Naive thymus-derived CD4-positive, alpha-beta T cell (primary cell): Measurements from ENCODE around the gene TPST1. TPM values are rescaled to one million over a fixed set of nuclear protein-coding genes. Genes with fewer than 3 reads are reported as not detected.
A peak's percentile ranks its signal among the peaks of the same experiment; 100 is the strongest.

Source experiments
- ATAC-seq: fragments of 150-1000 bp; cut with Tn5 transposase; 2 replicates; pipeline ENCODE4 v1.10.0; 2021; ENCODE audit warnings: mild to moderate bottlenecking, moderate library complexity
- CTCF ChIA-PET: fragments of 350-600 bp; sonication (Branson Sonifier 250); formaldehyde crosslinking; loops from one replicate; lab custom pipeline; 2021; ENCODE audit warnings: antibody characterized with exemption; lab: Charles Lee
- POLR2A ChIA-PET: fragments of 350-600 bp; sonication (Branson Sonifier 250); formaldehyde crosslinking; loops from one replicate; lab custom pipeline; 2021; ENCODE audit warnings: antibody characterized with exemption, inconsistent platforms; lab: Charles Lee
- DNase-seq, 9 donors: peaks; one replicate each; pipeline versions ENCODE4 v3.0.0 to v3.0.0-alpha.2; 2020 to 2022; ENCODE audit warnings: mixed read lengths in 1 of 9
- H3K27ac ChIP-seq: one replicate; pipeline ENCODE4 v1.7.0; 2013; ENCODE audit warnings: mild to moderate bottlenecking, low read depth, low read length, moderate library complexity
- H3K27me3 ChIP-seq, 2 donors: one replicate each; pipeline ENCODE4 v1.7.0; 2013; ENCODE audit warnings: low read length in 2 of 2, mild to moderate bottlenecking in 2 of 2, moderate library complexity in 2 of 2; ENCODE audit not compliant: control insufficient read depth in 2 of 2, insufficient read depth in 2 of 2
- H3K36me3 ChIP-seq, 3 experiments: 1 replicate in 2 of 3; 2 replicates in 1 of 3; pipeline ENCODE4 v1.7.0; 2013; ENCODE audit warnings: low read length in 3 of 3, mild to moderate bottlenecking in 3 of 3, moderate library complexity in 1 of 3; ENCODE audit not compliant: insufficient read depth in 3 of 3, control insufficient read depth in 2 of 3
- H3K4me1 ChIP-seq, 2 donors: one replicate each; pipeline ENCODE4 v1.7.0; 2013; ENCODE audit warnings: low read length in 2 of 2, mild to moderate bottlenecking in 2 of 2, moderate library complexity in 1 of 2; ENCODE audit not compliant: control insufficient read depth in 2 of 2, insufficient read depth in 2 of 2
- H3K4me3 ChIP-seq: 2 replicates; pipeline ENCODE4 v1.7.0; 2013; ENCODE audit warnings: mild to moderate bottlenecking, low read length
- H3K9me3 ChIP-seq, 3 experiments: 1 replicate in 2 of 3; 2 replicates in 1 of 3; pipeline ENCODE4 v1.7.0; 2013; ENCODE audit warnings: low read length in 3 of 3; ENCODE audit not compliant: control insufficient read depth in 2 of 3
- H3K27ac Mint-ChIP-seq, 9 donors: one replicate each; pipeline ENCODE4 v1.8.0; 2020 to 2022; ENCODE audit warnings: mixed read lengths in 9 of 9, mild to moderate bottlenecking in 8 of 9, moderate library complexity in 5 of 9, inconsistent platforms in 2 of 9
- H3K27me3 Mint-ChIP-seq, 5 donors: one replicate each; pipeline ENCODE4 v1.8.0; 2021 to 2022; ENCODE audit warnings: mixed read lengths in 5 of 5, mild to moderate bottlenecking in 1 of 5
- H3K36me3 Mint-ChIP-seq, 5 donors: one replicate each; pipeline ENCODE4 v1.8.0; 2020 to 2022; ENCODE audit warnings: mixed read lengths in 5 of 5, mild to moderate bottlenecking in 3 of 5, inconsistent platforms in 1 of 5
- H3K4me1 Mint-ChIP-seq, 7 donors: one replicate each; pipeline ENCODE4 v1.8.0; 2020 to 2022; ENCODE audit warnings: mixed read lengths in 7 of 7, mild to moderate bottlenecking in 3 of 7, inconsistent platforms in 1 of 7
- H3K4me3 Mint-ChIP-seq, 10 donors: one replicate each; pipeline ENCODE4 v1.8.0; 2020 to 2022; ENCODE audit warnings: mild to moderate bottlenecking in 10 of 10, mixed read lengths in 10 of 10, moderate library complexity in 6 of 10, inconsistent platforms in 2 of 10
- H3K9me3 Mint-ChIP-seq, 11 donors: one replicate each; pipeline ENCODE4 v1.8.0; 2020 to 2022; ENCODE audit warnings: mixed read lengths in 11 of 11, mild to moderate bottlenecking in 4 of 11, inconsistent platforms in 1 of 11, moderate library complexity in 1 of 11
- intact Hi-C, 2 donors: fragments of 100-400 bp; cut with micrococcal nuclease; formaldehyde crosslinking; loops; one replicate each; pipeline ENCODE4 v1.15.1; 2023
- polyA plus RNA-seq, 2 donors: library from polyadenylated mRNA; unstranded; fragments of 300-500 nt; fragmentation: Illumina TruSeq; gene quantifications; one replicate each; pipeline ENCODE4 v1.2.3, GENCODE V29; 2021
- total RNA-seq, 6 experiments: library from RNA in 5 of 6; stranded (reverse) in 5 of 6; gene quantifications; 1 replicate in 5 of 6; 2 replicates in 1 of 6; pipeline ENCODE4 v1.2.3 and lab custom pipeline; 2021 to 2026

The TPST1 gene
- total and polyA plus RNA-seq, 7 experiments from 2014 or later, result 0.70 to 5.5 (median 2.7) TPM

GRCh38 chr7:66257481-66257880 is 52.3 kb downstream of the TPST1 start:
- H3K4me3 ChIP-seq, result no peak overlapping the region
- ChIA-PET CTCF (no interaction called here), POLR2A (interaction anchor here (0.6 kb wide), 1 partner anchor 9 kb away, joined by 4 read pairs; no protein-coding TSS in a partner anchor)
- ATAC-seq, result no peak
- no peaks in the 10 kb centered on the region for H3K36me3 ChIP-seq
- Mint-ChIP-seq H3K36me3 (peaks cover 0 to 11% (median 10%) of the 10 kb centered on the region in 5 donors), H3K4me3 (no peak overlapping the region), H3K27me3 (peaks cover 0 to 6% (median 2%) of the 10 kb centered on the region in 5 donors), H3K9me3 (peaks cover 0 to 1% (median 0%) of the 10 kb centered on the region in 11 donors), H3K4me1 (no peaks in the 10 kb centered on the region), H3K27ac (no peak overlapping the region)
- no peak for DNase-seq
- H3K27me3 ChIP-seq, result no peaks in the 10 kb centered on the region
- H3K4me1 ChIP-seq, result no peaks in the 10 kb centered on the region
- H3K27ac ChIP-seq, result no peak overlapping the region
- intact Hi-C loops, result no loop called here
- no peaks in the 10 kb centered on the region for H3K9me3 ChIP-seq

GRCh38 chr7:66258409-66258808 is 53.3 kb downstream of the TPST1 start:
- no peaks in the 10 kb centered on the region for H3K4me1 Mint-ChIP-seq
- ATAC-seq (no peak), DNase-seq (no peak)
- intact Hi-C loops, result no loop called here
- no peaks in the 10 kb centered on the region for H3K4me1 ChIP-seq
- no peaks in the 10 kb centered on the region for H3K9me3 ChIP-seq
- ChIA-PET CTCF (no interaction called here), POLR2A (no interaction called here)
- peaks cover 0 to 12% (median 9%) of the 10 kb centered on the region in 5 donors for H3K36me3 Mint-ChIP-seq
- no peaks in the 10 kb centered on the region for H3K36me3 ChIP-seq
- H3K27me3 Mint-ChIP-seq, result peaks cover 0 to 8% (median 2%) of the 10 kb centered on the region in 5 donors
- no peak overlapping the region for H3K4me3 Mint-ChIP-seq
- no peak overlapping the region for H3K27ac ChIP-seq
- no peak overlapping the region for H3K4me3 ChIP-seq
- peaks cover 0 to 4% (median 2%) of the 10 kb centered on the region in 11 donors for H3K9me3 Mint-ChIP-seq
- no peak overlapping the region for H3K27ac Mint-ChIP-seq
- H3K27me3 ChIP-seq, result no peaks in the 10 kb centered on the region

GRCh38 chr7:66261941-66262340 is 56.8 kb downstream of the TPST1 start:
- H3K36me3 Mint-ChIP-seq, result peaks cover 0 to 23% (median 20%) of the 10 kb centered on the region in 5 donors
- H3K4me1 Mint-ChIP-seq, result no peaks in the 10 kb centered on the region
- ChIA-PET POLR2A (no interaction called here), CTCF (no interaction called here)
- DNase-seq (no peak), ATAC-seq (no peak)
- H3K27ac Mint-ChIP-seq, result no peak overlapping the region
- no peaks in the 10 kb centered on the region for H3K4me1 ChIP-seq
- intact Hi-C loops, result no loop called here
- no peak overlapping the region for H3K4me3 ChIP-seq
- H3K4me3 Mint-ChIP-seq, result no peak overlapping the region
- H3K27me3 ChIP-seq, result no peaks in the 10 kb centered on the region
- no peaks in the 10 kb centered on the region for H3K36me3 ChIP-seq
- H3K9me3 Mint-ChIP-seq, result peaks cover 3 to 38% (median 21%) of the 10 kb centered on the region in 11 donors
- peaks cover 3 to 24% (median 11%) of the 10 kb centered on the region in 3 experiments for H3K9me3 ChIP-seq
- peaks cover 0 to 8% (median 2%) of the 10 kb centered on the region in 5 donors for H3K27me3 Mint-ChIP-seq
- no peak overlapping the region for H3K27ac ChIP-seq

- Mint-ChIP-seq H3K4me3 (no peak overlapping the region), H3K4me1 (no peaks in the 10 kb centered on the region), H3K27ac (no peak overlapping the region), H3K36me3 (peaks cover 0 to 23% (median 20%) of the 10 kb centered on the region in 5 donors), H3K9me3 (peaks cover 3 to 40% (median 21%) of the 10 kb centered on the region in 11 donors), H3K27me3 (peaks cover 0 to 8% (median 0%) of the 10 kb centered on the region in 5 donors)
- Histone ChIP-seq H3K36me3 (no peaks in the 10 kb centered on the region), H3K4me1 (no peaks in the 10 kb centered on the region), H3K27me3 (no peaks in the 10 kb centered on the region), H3K4me3 (no peak overlapping the region), H3K27ac (no peak overlapping the region), H3K9me3 (peaks cover 3 to 24% (median 11%) of the 10 kb centered on the region in 3 experiments)
- ATAC-seq (no peak), DNase-seq (no peak)
- ChIA-PET CTCF (no interaction called here), POLR2A (interaction anchor here (0.7 kb wide), 1 partner anchor 732 kb away, joined by 4 read pairs; no protein-coding TSS in a partner anchor)
- intact Hi-C loops, result no loop called here
These were observed 58.8 kb downstream of the TPST1 start for GRCh38 chr7:66263936-66264335.

- peak in 2 of 9 donors; percentile 1 to 3 for DNase-seq
- Histone ChIP-seq H3K4me3 (no peak overlapping the region), H3K27ac (no peak overlapping the region), H3K36me3 (no peaks in the 10 kb centered on the region), H3K4me1 (no peaks in the 10 kb centered on the region), H3K27me3 (no peaks in the 10 kb centered on the region), H3K9me3 (peaks cover 3 to 24% (median 11%) of the 10 kb centered on the region in 3 experiments)
- Mint-ChIP-seq H3K9me3 (peaks cover 3 to 40% (median 21%) of the 10 kb centered on the region in 11 donors), H3K36me3 (peaks cover 0 to 25% (median 18%) of the 10 kb centered on the region in 5 donors), H3K4me1 (no peaks in the 10 kb centered on the region), H3K27me3 (peaks cover 0 to 6% (median 0%) of the 10 kb centered on the region in 5 donors), H3K27ac (no peak overlapping the region), H3K4me3 (no peak overlapping the region)
- intact Hi-C loops, result no loop called here
- CTCF ChIA-PET, result no interaction called here
- ATAC-seq, result no peak
- POLR2A ChIA-PET, result no interaction called here
These were observed 60.4 kb downstream of the TPST1 start for GRCh38 chr7:66265566-66265965.

GRCh38 chr7:66267249-66267648 is 62.1 kb downstream of the TPST1 start:
- Mint-ChIP-seq H3K27me3 (peaks cover 0 to 4% (median 0%) of the 10 kb centered on the region in 5 donors), H3K4me3 (no peak overlapping the region), H3K4me1 (no peaks in the 10 kb centered on the region), H3K36me3 (peaks cover 0 to 27% (median 19%) of the 10 kb centered on the region in 5 donors), H3K27ac (no peak overlapping the region), H3K9me3 (peaks cover 3 to 45% (median 23%) of the 10 kb centered on the region in 11 donors)
- ChIA-PET CTCF (no interaction called here), POLR2A (no interaction called here)
- H3K4me3 ChIP-seq, result no peak overlapping the region
- ATAC-seq (no peak), DNase-seq (no peak)
- no peaks in the 10 kb centered on the region for H3K4me1 ChIP-seq
- intact Hi-C loops, result no loop called here
- H3K9me3 ChIP-seq, result peaks cover 3 to 24% (median 11%) of the 10 kb centered on the region in 3 experiments
- H3K36me3 ChIP-seq, result no peaks in the 10 kb centered on the region
- H3K27me3 ChIP-seq, result no peaks in the 10 kb centered on the region
- no peak overlapping the region for H3K27ac ChIP-seq

- ATAC-seq (no peak), DNase-seq (no peak)
- Histone ChIP-seq H3K4me3 (no peak overlapping the region), H3K27ac (no peak overlapping the region), H3K27me3 (no peaks in the 10 kb centered on the region), H3K9me3 (peaks cover 3 to 10% (median 10%) of the 10 kb centered on the region in 3 experiments), H3K4me1 (no peaks in the 10 kb centered on the region), H3K36me3 (no peaks in the 10 kb centered on the region)
- Mint-ChIP-seq H3K4me3 (no peak overlapping the region), H3K9me3 (peaks cover 0 to 31% (median 16%) of the 10 kb centered on the region in 11 donors), H3K4me1 (no peaks in the 10 kb centered on the region), H3K27me3 (no peaks in the 10 kb centered on the region), H3K27ac (no peak overlapping the region), H3K36me3 (peaks cover 0 to 17% (median 13%) of the 10 kb centered on the region in 5 donors)
- intact Hi-C loops, result no loop called here
- ChIA-PET CTCF (no interaction called here), POLR2A (no interaction called here)
These were observed 64.8 kb downstream of the TPST1 start for GRCh38 chr7:66269978-66270377.
